AG10803 (cell line): ENCODE data around the gene SLC25A33.
"Not testable (repeated sequence)": the region's sequence is repeated elsewhere in the genome, so short reads cannot be mapped to it uniquely, and the experiment has no call there.

Experiments used
- DNase-seq: peaks from one replicate; pipeline ENCODE4 v3.0.0; 2010; ENCODE audit warnings: low read depth
- H3K4me3 ChIP-seq: 2 replicates; pipeline ENCODE4 v1.5.1; 2011; ENCODE audit warnings: mild to moderate bottlenecking, low read length, control low read depth
- TF ChIP-seq, protein P1 (sequence below): conservative IDR thresholded peaks from 2 replicates; pipeline ENCODE4 v1.5.1; 2011; ENCODE audit warnings: mild to moderate bottlenecking, low read length, control low read depth, inconsistent platforms

SLC25A33 gene

DNA sequence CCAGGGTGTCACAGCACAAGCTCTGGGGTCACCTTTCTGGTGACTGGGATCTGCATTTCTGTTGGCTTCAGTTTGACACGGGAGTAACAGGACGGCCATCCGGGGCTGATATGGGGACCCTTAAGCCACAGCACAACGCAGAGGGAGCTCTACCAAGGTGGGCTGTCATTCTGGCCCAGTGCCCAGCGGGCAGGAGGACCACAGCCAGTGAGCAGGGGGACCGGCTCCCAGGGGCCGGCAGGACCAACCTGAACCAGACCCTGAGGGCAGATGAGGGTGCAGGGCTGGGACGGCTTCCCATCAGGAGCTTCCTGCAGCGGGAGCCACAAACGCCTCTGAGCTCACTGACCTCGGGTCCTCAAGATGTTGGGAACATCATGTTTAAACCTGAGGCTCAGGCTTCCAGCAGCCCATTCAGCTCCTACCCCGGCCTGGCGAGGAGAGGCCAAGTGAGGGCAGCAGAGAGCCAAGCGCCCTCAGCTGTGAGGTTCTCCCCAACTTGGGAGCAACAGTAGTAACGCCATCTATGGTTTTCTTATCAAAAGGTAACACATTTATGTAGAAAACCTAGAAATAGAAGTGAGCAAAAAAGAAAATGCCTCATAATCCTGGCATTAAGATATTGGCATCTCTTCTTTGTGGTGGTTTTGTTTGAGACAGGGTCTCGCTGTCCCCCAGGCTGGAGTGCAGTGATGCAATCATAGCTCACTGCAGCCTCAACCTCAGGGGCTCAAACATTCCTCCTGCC lies 76.2 kb downstream of the SLC25A33 start:
- peak; percentile 28 for DNase-seq
- TF ChIP-seq, protein P1, sequence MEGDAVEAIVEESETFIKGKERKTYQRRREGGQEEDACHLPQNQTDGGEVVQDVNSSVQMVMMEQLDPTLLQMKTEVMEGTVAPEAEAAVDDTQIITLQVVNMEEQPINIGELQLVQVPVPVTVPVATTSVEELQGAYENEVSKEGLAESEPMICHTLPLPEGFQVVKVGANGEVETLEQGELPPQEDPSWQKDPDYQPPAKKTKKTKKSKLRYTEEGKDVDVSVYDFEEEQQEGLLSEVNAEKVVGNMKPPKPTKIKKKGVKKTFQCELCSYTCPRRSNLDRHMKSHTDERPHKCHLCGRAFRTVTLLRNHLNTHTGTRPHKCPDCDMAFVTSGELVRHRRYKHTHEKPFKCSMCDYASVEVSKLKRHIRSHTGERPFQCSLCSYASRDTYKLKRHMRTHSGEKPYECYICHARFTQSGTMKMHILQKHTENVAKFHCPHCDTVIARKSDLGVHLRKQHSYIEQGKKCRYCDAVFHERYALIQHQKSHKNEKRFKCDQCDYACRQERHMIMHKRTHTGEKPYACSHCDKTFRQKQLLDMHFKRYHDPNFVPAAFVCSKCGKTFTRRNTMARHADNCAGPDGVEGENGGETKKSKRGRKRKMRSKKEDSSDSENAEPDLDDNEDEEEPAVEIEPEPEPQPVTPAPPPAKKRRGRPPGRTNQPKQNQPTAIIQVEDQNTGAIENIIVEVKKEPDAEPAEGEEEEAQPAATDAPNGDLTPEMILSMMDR: peak; percentile 72
- H3K4me3 ChIP-seq: no peak overlapping the region

DNA sequence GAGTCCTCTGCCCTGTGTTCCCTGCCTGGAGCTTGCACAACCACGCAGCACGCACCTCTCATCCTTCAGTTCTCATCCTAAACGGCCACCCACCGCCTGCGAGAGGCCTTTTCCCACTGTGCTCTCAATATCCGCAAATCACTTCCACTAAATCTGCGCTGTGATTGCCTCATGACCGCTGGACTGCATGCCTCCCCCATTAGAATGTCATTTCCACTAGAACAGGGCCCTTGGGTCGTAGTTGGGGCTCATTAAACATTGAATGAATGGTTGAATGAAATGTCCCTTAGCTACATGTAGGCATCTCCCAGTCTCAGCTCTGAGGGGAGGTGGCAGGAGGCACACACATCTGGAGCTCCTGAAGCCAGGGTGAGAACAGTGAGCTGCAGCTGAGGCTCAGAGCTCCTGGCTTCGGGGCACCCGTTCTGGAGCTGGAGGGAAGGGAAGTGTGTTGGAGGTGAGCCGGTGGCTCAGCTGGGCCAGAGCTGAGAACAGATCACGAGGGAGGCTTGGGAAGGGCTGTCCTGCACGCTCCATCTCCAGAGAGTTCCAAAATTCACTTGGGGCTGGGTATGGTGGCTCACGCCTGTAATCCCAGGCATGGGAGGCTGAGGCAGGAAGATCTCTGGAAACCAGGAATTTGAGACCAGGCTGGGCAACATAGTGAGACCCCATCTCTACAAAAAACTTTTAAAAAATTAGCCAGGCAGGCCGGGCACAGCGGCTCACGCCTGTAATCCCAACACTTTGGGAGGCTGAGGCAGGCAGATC lies 79.8 kb downstream of the SLC25A33 start:
- DNase-seq: no peak
- H3K4me3 ChIP-seq: no peak overlapping the region
- TF ChIP-seq, protein P1: no peak

DNA sequence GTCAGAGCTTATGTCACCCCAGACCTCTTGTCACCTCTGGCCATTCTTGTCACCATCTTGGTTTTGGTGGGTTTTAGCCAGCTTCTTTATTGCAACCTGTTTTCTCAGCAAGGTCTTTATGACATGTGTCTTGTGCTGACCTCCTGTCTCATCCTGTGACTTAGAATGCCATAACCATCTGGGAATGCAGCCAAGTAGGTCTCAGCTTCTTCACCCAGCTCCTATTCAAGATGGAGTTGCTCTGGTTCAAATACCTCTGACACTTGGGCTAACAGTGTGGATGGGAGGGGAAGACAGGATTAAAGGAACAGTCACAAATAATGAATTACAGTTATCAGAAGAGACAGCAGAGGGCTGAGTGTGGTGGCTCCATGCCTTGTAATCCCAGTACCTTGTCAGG lies 81.8 kb downstream of the SLC25A33 start:
- no peak overlapping the region for H3K4me3 ChIP-seq
- no peak for DNase-seq
- TF ChIP-seq, protein P1: no peak

DNA sequence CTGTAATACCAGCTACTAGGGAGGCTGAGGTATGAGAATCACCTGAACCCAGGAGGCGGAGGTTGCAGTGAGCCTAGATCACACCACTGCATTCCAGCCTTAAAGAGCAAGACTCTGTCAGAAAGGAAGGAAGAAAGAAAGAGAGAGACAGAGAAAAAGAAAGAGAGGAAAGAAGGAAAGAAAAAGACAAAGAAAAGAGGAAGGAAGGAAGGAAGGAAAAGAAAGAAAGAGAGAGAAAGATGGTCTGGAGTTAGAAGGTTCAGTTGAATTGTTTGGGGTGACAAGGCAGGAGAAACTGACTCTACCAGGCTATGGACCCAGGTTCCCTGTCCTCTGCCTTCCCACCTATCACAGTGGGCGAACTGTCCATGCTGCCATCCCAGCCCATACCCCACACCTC lies 84.8 kb downstream of the SLC25A33 start:
- no peak for DNase-seq
- TF ChIP-seq, protein P1: no peak
- no peak overlapping the region for H3K4me3 ChIP-seq

DNA sequence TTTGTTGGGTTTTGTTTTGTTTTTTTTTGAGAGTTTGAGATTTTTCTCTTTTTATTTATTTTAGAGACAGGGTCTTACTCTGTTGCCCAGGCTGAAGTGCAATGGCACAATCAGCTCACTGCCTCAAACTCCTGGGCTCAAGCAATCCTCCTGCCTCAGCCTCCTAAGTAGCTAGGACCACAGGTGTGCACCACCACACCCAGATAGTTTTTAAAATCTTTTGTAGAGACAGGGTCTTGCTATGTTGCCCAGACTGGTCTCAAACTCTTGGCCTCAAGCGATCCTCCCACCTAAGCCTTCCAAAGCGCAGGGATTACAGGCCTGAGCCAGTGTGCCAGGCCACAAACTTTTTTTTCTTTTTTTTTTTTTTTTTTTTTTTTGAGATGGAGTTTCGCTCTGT lies 85.8 kb downstream of the SLC25A33 start:
- H3K4me3 ChIP-seq, DNase-seq: not testable (repeated sequence)

DNA sequence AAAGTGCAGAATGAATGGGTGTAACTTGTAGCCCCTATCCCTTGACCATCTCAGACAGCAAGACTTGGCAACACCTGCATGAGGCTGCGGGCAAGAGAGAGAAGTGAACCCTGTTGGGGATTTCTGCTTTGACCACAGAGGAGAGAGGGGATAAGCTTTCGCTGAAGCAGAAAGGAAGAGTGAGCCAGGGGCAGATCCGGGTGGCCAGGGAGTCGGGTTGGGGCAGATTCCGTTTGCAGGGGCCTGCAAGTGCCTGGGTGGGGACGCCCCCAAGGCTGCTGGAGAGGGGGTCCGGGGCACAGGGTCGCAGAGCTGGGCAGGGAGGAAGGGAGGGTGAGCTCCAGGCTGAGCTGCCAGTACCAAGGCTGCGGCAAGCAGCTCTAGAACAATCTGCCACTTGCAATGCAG lies 86.9 kb downstream of the SLC25A33 start:
- H3K4me3 ChIP-seq: no peak overlapping the region
- no peak for DNase-seq
- TF ChIP-seq, protein P1: no peak

DNA sequence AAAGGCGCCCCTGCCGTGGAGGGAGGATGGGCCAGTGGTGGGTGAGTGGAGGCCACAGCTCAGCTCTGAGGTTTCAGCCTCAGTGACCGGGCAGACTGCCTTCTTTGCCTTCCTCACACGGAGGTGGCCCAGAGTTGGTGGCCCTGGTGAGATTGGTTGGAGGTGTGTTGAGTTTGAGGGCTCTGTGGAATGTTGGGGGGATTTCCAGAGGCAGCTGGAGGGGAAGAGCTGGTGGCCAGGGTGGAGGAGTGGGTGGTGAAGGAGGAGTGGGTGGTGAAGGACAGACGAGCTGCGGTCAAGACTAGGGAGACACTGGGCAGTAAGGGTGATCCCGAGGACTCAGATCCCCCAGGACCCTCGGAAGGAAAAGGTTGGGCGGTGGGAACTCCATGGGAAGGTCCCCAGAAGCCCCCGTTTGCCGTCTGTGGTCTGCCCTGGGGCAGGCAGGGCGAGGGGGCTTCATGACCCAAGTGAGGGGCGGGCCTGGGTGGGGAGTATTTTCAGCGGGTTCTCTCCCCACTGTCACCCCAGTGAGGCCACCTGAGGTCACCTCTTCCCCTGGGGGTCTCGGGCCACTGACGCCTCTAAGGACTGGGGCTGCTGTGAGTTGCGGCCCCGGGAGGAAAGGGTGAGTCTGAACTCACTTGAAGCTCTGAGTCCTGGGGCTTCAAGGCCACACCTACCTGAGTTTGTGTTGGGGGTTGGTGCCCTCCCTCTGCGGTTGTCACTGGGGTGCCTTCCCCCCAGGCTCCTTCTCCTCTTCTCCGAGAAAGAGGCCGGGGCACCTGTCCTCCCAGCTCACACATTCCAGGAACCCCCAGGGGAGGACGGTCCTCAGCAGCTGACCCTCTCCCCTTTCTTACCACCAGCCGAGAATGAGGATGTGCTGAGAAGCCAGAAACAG lies 89.5 kb downstream of the SLC25A33 start:
- TF ChIP-seq, protein P1: no peak
- no peak for DNase-seq
- H3K4me3 ChIP-seq: no peak overlapping the region
